ENCODE measurements around the gene FAM117A.
"Not testable (repeated sequence)": the region's sequence is repeated elsewhere in the genome, so short reads cannot be mapped to it uniquely, and the experiment has no call there.

Gene FAM117A

GRCh38 chr17:49739641-49740271, 24.2 kb downstream of the FAM117A start:
- no peak for TF ChIP-seq POLR2A (IDR thresholded peaks at IDR 0.05; ENCODE audit: low read depth, low read length)
- DNase-seq (ENCODE audit: insufficient read length, low spot score) (no peak), FAIRE-seq (no peak)

DNA sequence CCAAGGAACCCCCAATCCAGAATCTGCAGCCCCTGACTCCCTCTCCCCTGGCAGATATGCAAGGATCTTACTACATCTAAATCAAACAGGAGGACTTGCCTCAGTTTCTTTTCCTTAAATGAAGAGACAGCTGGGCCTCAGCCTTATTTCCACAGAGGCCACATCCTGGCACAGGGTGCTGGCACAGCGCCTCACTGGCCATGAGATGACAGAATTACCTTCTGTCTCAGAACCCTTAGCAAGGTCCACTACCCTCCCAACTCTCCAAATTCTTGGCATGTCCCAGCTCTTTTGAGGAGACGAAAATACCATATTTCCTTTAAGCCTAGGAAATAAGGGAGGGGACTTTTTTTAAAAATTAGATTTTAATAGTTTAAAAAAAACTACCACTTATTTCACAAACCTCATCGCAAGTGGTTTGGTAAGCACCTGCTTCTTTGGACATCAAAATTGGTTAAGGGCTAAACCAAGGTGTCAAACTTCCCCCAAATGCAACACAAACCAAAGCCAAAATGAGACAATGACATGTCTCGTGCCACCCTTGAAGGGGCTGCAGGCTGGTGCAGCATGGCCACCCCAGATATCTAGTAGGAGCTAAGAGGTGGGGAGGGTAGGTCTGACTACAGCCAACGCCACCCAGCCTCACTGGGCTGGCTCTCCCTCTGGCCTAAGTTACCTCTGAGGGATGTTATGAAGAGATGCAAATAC, 25.3 kb downstream of the FAM117A start:
- DNase-seq (ENCODE audit: insufficient read length, low spot score) (no peak), FAIRE-seq (no peak)
- TF ChIP-seq POLR2A (IDR thresholded peaks at IDR 0.05; ENCODE audit: low read depth, low read length) = no peak

DNA sequence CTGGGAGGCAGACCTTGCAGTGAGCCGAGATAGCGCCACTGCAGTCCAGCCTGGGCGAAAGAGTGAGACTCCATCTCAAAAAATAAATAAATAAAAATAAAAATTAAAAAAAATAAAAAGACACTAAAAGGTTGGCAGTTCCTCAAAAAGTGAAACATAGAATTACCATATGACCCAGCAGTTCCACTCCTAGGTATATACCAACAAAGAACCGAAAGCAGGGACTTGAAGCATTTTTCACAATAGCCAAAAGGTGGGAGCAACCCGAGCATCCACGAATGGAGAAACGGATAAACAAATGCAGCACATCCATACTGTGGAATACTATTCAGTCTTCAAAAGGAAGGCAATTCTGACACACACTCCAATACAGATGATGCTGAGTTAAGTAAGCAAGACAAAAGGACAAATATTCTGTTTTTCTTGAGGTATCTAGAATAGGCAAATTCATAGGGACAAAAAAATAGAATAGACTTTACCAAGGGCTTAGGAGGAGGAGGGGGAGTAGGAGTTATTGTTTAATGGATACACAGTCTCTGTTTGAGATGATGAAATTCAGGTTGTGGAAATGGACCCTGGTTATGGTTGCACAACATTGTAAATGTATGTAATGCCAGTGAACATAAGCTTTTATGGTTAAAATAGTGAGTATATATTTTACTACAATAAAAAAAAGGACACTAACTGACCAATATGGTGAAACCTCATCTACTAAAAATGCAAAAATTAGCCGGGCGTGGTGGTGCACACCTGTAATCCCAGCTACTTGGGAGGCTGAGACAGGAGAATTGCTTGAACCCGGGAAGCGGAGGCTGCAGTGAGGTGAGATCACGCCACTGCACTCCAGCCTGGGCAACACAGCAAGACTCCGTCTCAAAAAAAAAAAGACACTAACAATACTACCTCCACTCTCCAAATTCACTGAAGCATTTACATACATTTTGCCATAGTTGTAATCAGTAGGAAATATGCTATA, 29.1 kb downstream of the FAM117A start:
- no peak for FAIRE-seq
- no peak for DNase-seq (ENCODE audit: insufficient read length, low spot score)
- TF ChIP-seq POLR2A (IDR thresholded peaks at IDR 0.05; ENCODE audit: low read depth, low read length) = no peak

- FAIRE-seq = no peak
- DNase-seq (ENCODE audit: insufficient read length, low spot score) = no peak
- no peak for TF ChIP-seq POLR2A (IDR thresholded peaks at IDR 0.05; ENCODE audit: low read depth, low read length)
Measured at GRCh38 chr17:49731435-49731831, 32.5 kb downstream of the FAM117A start.

DNA sequence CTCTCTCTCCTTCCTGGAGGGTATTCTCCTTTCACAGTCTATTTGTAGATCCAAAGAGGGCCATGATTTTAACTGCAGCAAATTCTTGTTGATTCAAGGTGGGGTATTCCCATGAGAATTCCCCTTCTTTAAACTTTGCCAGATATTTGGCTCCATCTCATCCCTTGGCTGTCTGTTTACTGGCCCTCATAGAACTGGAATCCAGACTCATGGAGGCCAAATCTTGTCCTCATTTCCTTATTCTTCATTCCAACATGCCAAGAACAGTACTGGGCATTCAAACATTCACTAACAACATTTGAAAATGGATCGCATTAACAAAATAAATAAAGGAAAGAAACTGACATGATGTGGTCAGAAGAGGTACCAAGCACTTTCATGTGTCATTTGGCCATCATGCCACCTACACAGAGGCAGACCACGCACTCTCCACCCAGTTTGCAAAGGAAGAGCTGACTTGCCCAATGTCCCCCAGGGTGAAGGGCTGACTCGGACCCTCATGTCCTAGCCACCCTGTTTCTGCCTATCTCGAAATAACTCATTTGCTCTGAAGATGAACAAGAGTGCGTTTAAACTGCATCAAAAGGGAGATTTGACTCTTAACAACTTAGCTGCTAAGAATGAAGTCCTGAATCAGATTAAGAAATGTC, 33.0 kb downstream of the FAM117A start:
- FAIRE-seq = no peak
- no peak for DNase-seq (ENCODE audit: insufficient read length, low spot score)
- TF ChIP-seq POLR2A (IDR thresholded peaks at IDR 0.05; ENCODE audit: low read depth, low read length) = no peak

DNA sequence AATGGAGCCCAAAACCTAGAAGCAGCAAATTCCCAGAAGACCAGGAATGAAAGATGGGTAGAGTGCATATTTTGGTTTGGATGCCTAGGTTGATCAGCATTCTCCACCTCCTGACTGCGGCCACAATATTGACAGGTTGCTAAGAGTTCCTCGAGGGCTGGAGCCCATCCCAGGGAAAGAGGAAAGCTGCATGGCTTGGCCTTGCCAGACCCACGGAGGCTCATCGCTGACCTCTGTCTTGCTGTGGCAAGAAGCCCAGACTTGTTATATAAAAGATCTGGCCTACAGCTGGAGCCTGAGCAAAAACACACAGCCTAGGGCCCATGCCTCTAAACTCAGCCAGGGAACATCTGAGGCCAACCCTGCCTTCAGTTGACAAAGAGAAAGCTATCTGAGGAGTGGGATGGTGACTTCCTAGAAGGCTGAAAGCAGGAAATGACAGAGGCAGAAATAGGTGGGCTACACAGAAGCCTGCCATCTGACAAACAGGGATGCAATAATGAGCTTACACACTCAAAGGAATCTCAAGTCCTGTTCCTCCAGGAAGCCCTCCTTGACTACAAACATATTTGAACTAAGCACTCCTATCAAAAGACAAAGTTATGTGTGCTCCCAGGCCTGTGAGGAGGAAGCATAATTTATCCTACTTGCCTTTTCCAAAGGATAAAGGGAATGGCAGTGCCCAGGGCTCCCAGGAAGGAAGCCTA, 33.7 kb downstream of the FAM117A start:
- FAIRE-seq = no peak
- no peak for TF ChIP-seq POLR2A (IDR thresholded peaks at IDR 0.05; ENCODE audit: low read depth, low read length)
- DNase-seq (ENCODE audit: insufficient read length, low spot score) = no peak

- TF ChIP-seq POLR2A (IDR thresholded peaks at IDR 0.05; ENCODE audit: low read depth, low read length) = no peak
- DNase-seq (ENCODE audit: insufficient read length, low spot score) (no peak), FAIRE-seq (no peak)
Measured at GRCh38 chr17:49729069-49729468, 34.9 kb downstream of the FAM117A start.

- FAIRE-seq = no peak
- no peak for DNase-seq (ENCODE audit: insufficient read length, low spot score)
- TF ChIP-seq POLR2A (IDR thresholded peaks at IDR 0.05; ENCODE audit: low read depth, low read length) = no peak
Measured at GRCh38 chr17:49728425-49728824, 35.5 kb downstream of the FAM117A start.

- FAIRE-seq (no peak), DNase-seq (ENCODE audit: insufficient read length, low spot score) (no peak)
- TF ChIP-seq POLR2A (IDR thresholded peaks at IDR 0.05; ENCODE audit: low read depth, low read length) = no peak
Measured at GRCh38 chr17:49727380-49727779, 36.6 kb downstream of the FAM117A start.

DNA sequence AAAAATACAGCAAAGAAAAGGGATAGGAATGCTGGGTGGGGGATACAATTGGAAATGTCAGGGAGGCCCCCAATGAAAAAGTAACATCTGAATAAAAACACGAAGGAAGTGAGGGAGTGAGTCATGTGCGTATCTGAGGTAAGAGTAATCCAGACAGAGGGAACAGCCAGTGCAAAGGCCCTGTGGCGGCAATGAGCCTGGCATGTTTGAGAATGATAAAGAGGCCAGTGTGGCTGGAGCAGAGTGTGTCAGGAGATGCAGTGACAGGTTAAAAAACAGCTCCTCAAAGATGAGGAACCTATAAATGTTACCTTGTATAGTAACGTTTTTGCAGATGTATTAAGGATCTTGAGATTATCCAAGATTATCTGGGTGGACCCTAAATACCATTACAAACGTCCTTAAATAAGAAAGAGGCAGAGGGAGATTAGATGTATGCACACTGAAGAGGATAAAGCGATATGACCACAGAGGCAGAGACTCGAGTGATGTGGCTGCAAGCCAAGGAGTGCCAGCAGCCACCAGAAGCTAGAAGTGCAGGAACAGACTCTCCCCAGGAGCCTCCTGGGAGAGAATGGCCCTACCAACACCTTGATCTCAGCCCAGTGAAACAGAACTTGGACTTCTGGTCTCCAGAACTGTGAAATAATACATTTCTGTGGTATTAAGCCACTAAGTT, 38.3 kb downstream of the FAM117A start:
- DNase-seq (ENCODE audit: insufficient read length, low spot score) (no peak), FAIRE-seq (no peak)
- no peak for TF ChIP-seq POLR2A (IDR thresholded peaks at IDR 0.05; ENCODE audit: low read depth, low read length)

DNA sequence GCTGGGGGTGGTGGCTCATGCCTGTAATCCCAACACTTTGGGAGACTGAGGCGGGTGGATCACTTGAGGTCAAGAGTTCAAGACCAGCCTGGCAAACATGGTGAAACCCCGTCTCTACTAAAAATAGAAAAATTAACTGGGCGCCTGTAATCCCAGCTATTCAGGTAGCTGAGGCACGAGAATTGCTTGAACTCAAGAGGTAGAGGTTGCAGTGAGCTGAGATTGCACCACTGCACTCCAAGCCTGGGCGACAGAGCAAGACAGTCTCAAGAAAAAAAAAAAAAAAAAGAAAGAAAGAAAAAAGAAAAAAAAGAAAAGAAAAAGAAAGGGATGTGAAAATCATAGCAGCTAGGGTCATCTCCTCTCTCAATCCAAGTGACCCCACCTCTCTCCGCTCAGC, 39.4 kb downstream of the FAM117A start:
- FAIRE-seq = not testable (repeated sequence)

GRCh38 chr17:49723423-49723822, 40.5 kb downstream of the FAM117A start:
- no peak for DNase-seq (ENCODE audit: insufficient read length, low spot score)
- no peak for TF ChIP-seq POLR2A (IDR thresholded peaks at IDR 0.05; ENCODE audit: low read depth, low read length)
- FAIRE-seq = no peak

More for the DNA sequence above, 39.4 kb downstream of the FAM117A start:
- not testable (repeated sequence) for DNase-seq (ENCODE audit: insufficient read length, low spot score)

GRCh38 chr17:49722066-49722465, 41.9 kb downstream of the FAM117A start:
- no peak for TF ChIP-seq POLR2A (IDR thresholded peaks at IDR 0.05; ENCODE audit: low read depth, low read length)
- FAIRE-seq (no peak), DNase-seq (ENCODE audit: insufficient read length, low spot score) (no peak)

Data from H54 (cell line).